ENCODE data around the gene CCDC12.
"Not testable (repeated sequence)": the region's sequence is repeated elsewhere in the genome, so short reads cannot be mapped to it uniquely, and the experiment has no call there.

Gene CCDC12

DNA sequence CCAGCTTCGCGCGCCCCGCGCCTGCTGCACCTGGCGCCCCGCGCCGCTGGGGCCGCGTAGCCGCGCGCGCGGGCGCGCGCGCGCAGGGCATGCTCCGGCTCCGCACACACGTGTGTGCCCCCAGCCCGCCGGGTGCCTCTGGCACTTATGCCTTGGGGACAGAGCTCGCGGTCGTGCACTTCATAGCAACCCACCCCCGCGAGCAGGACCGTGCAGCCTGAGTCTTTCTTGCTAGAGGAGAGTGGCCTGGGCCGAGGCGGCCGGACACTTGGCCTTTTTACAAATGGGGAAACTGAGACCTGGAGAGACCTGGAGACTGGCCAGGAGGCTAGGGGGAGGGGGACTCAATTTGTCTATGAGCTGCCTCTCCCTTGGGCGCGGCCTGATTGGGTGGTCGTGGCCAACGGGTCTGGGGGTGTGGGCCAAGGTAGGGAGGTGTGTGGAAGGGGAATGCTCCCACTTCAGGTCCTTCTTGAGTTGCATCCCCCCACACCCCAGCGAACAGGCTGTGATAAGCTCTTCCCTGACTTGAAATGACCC, 3.5 kb upstream of the CCDC12 start:
- no peak for DNase-seq (ENCODE audit: low read depth in 2 of 2)

DNA sequence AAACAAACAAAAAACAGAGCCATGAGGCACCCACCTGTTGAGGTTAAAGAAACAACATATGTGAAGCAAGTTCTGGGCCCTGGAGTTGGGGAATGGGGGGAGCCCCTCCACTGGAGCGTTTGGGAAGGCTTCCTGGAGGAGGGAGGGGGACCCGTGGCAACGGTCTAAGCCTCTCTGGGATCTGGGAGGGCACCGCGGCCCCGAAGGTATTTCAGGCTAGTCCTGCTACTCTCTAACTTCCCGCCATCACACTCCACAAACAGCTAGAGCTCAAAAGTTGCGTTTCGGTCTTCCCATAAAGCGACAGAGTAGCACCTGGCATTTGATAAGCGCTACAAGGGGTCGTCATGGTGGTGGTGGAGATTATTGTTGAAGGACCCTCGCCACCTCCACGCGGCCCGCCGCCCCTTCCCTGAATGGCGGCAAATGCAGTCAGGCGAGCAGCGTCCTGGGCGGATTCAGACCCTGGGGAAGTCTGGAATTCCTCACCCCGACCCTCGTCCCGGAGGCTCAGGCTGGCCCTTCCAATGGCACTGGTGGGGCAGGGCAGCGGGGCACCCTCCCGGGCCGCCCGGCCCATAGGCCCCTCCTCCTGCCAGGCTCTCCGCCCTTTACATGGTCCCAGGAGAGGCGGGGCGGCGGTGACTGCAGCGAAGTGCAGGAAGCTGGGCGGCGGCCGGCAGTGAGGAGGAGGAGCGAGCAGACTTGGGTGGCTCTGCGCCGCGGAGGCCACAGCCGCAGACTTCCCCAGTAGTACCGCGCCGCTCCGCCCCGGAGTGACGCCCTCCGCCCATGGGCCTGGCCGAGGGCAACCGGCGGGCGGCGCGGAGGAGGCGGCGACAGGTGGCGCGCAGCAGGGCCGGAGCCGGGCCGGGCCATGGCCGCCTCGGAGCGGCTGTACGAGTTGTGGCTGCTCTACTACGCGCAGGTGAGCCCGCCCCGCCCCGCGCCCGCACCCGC, 2.7 kb upstream of the CCDC12 start, which contains the start of gene NBEAL2:
Gene NBEAL2 (plus strand): TSS at position 682 of the 960 bp plus-strand sequence. CDS start 196 bp downstream, at position 878.
- DNase-seq (ENCODE audit: low read depth in 2 of 2): peak; percentile 88

GRCh38 chr3:46978381-46978780, 1.8 kb upstream of the CCDC12 start:
- DNase-seq (ENCODE audit: low read depth in 2 of 2): no peak

DNA sequence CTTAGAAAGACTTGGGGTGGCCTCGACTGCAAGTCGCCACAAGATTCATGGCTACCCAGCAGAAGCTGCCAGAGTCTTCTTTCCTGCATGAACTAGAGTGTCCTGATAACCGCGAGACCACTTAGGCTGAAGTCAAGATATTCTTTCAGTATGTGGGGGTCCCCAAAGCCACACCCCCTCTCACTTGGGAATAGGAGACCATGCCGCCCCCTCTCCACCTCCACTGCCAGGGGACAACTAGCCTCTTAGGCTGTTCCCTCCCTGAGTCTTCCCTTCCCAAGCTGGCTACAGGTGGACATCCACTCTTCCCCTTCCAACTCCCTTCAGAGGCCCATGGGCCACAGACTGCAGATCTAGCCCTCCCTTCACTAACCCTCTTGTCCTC, 1.3 kb upstream of the CCDC12 start:
- DNase-seq (ENCODE audit: low read depth in 2 of 2): no peak

- no peak for DNase-seq (ENCODE audit: low read depth in 2 of 2)
These were observed 1.9 kb downstream of the CCDC12 start for GRCh38 chr3:46974421-46975171.

- no peak for DNase-seq (ENCODE audit: low read depth in 2 of 2)
These were observed 4.1 kb downstream of the CCDC12 start for GRCh38 chr3:46972396-46972795.

GRCh38 chr3:46971742-46972141, 4.8 kb downstream of the CCDC12 start:
- DNase-seq (ENCODE audit: low read depth in 2 of 2): no peak

DNA sequence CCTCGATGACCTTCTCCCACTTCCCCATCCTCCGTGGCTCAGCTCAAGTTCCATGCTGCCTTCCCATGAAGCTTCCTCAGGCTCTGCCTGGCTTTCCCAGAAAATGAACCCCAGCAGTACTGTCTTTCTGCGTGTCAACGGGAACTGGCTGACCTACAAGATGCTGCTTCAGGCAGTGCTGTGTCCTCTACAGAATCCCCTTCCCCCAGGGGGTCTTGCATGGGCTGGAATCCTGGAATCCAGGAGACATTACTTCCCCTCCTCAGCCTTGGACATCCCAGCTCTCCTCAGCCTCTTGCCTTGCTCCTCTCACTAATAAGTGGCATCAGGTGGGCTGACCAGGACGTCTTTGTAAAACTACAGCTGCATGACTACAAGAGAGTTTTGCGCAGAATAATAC, 5.4 kb downstream of the CCDC12 start:
- DNase-seq (ENCODE audit: low read depth in 2 of 2): no peak

GRCh38 chr3:46970391-46971091, 6.0 kb downstream of the CCDC12 start:
- DNase-seq (ENCODE audit: low read depth in 2 of 2): no peak

GRCh38 chr3:46968783-46969428, 7.6 kb downstream of the CCDC12 start:
- no peak for DNase-seq (ENCODE audit: low read depth in 2 of 2)

- no peak for DNase-seq (ENCODE audit: low read depth in 2 of 2)
These were observed 9.7 kb downstream of the CCDC12 start for GRCh38 chr3:46966811-46967210.

- DNase-seq (ENCODE audit: low read depth in 2 of 2): no peak
These were observed 11.4 kb downstream of the CCDC12 start for GRCh38 chr3:46965151-46965550.

DNA sequence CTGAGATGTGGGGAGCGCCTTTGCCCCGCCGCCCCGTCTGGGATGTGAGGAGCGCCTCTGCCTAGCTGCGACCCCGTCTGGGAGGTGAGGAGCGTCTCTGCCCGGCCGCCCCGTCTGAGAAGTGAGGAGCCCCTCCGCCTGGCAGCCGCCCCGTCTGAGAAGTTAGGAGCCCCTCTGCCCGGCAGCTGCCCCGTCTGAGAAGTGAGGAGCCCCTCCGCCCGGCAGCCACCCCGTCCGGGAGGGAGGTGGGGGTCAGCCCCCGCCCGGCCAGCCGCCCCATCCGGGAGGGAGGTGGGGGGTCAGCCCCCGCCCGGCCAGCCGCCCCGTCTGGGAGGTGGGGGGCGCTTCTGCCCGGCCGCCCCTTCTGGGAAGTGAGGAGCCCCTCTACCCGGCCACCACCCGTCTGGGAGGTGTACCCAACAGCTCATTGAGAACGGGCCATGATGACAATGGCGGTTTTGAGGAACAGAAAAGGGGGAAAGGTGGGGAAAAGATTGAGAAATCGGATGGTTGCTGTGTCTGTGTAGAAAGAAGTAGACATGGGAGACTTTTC, 12.4 kb downstream of the CCDC12 start:
- DNase-seq (ENCODE audit: low read depth in 2 of 2): not testable (repeated sequence)

DNA sequence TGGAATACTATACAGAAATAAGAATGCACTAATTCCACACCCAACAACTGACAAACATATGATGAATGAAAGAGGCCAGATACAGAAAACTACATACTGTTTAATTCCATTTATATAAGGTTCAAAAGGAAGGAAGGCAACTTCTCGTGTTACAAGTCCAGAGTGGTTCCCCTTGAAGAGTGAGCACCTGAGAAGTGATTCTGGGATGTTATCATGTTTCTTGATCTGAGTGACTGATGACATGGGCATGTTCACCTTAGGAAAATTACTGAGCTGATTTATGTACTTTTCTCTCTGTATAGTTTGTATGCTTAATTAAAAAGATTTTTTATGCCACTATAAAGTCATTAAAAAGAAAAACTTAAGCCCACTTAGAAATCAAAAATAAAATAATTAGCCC, 13.6 kb downstream of the CCDC12 start:
- DNase-seq (ENCODE audit: low read depth in 2 of 2): no peak

GRCh38 chr3:46962427-46962826, 14.1 kb downstream of the CCDC12 start:
- no peak for DNase-seq (ENCODE audit: low read depth in 2 of 2)

DNA sequence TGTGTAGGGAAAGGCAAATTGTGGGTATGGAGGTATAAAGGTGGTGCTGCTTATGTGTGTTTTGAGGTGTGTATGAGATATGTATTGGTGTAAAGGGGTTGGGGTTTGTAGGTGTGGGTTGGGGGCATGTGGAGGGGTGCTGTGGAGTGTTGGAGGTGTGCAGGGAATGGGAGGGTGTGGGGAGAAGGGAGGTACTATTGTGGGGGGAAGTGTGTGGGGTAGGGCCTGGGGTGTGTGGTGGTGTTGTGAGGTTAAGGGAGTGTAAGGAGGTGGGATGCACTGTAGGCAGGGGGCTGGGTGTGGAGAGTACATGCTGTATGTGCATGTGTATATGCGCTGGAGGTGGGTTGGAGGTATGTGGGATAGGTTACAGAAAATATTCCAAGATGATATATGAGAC, 15.7 kb downstream of the CCDC12 start:
- DNase-seq (ENCODE audit: low read depth in 2 of 2): no peak

- no peak for DNase-seq (ENCODE audit: low read depth in 2 of 2)
These were observed 16.4 kb downstream of the CCDC12 start for GRCh38 chr3:46960081-46960701.

DNA sequence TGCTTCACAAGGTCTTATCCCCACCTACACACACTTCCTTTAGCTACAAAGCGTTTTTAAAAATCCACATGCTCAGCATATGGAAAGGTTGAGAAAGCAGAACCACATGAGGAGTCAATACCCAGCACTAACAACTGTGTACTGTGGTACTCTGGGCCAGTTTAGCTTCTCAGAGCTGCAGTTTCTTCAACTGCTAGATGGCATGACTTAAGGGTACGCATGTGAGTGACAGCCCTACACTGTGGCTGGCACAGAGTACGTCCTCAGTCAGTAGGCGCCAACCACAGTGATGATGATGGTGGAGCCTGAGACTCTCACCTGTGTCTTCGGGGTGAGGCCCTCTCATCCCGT, 17.4 kb downstream of the CCDC12 start:
- no peak for DNase-seq (ENCODE audit: low read depth in 2 of 2)

DNA sequence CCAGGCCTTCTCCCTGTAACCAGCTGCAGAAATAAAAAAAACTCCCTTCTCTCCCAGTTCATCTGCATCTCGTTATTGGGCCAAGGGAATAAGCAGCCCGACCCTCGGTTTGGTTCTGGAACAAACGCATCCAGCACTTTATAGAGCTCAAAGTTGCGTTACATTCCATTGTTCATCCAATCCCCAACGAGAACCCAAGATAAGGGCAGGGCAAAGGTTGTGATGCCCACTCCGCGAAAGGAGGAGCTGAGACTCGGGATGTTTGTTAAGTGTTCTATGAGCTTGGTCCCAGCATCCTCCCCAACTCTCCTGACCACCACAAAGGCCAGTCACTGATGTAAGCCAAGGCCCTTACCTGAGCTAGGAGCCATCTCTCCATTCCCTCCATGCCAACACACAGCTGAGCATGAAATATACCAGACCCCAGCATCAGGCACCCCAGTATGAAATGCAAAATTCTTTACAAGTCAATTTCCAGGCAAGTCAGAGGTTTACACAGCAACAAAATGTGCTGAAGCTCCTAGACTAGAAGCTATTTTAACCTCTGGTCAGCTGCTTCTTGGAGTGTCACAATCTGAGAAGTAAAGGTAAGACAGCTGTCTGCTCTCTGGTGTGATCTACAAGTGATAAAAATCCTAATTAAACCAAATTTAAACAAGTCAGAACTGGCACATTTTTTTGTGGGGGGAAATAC, 17.9 kb downstream of the CCDC12 start:
- DNase-seq (ENCODE audit: low read depth in 2 of 2): no peak
